Tibial nerve (tissue), 3 donors: ENCODE measurements around the gene BLNK.

ENCODE experiments used
- CTCF ChIP-seq, 5 experiments: fragments of 200-600 bp in 3 of 5; fragments of 450-650 bp in 2 of 5; sonication (generic) in 3 of 5; IDR thresholded peaks; one replicate each; pipeline ENCODE4 v1.5.1; 2016 to 2019; ENCODE audit warnings: antibody characterized with exemption in 5 of 5, mild to moderate bottlenecking in 3 of 5, moderate library complexity in 2 of 5
- POLR2A ChIP-seq, 2 donors: fragments of 450-650 bp; IDR thresholded peaks; one replicate each; pipeline ENCODE4 v1.6.1; 2017; ENCODE audit warnings: antibody characterized with exemption in 2 of 2, mild to moderate bottlenecking in 2 of 2, moderate library complexity in 2 of 2

GRCh38 chr10:96306516-96306915 lies 35.1 kb upstream of the BLNK start:
- TF ChIP-seq CTCF (IDR thresholded peaks at IDR 0.05) (no peak), POLR2A (IDR thresholded peaks at IDR 0.05) (no peak)
